Heart right ventricle (tissue), 16 donors: ENCODE data around the gene GPN3. TPM values are rescaled to one million over a fixed set of nuclear protein-coding genes. Genes with fewer than 3 reads are reported as not detected.
A peak's percentile ranks its signal among the peaks of the same experiment; 100 is the strongest.
"Not testable (repeated sequence)": the region's sequence is repeated elsewhere in the genome, so short reads cannot be mapped to it uniquely, and the experiment has no call there.

ENCODE experiments used
- ATAC-seq, 8 donors: fragments of 200-7000 bp; cut with Tn5 transposase; one replicate each; pipeline ENCODE4 v1.9.1; 2020; ENCODE audit warnings: mild to moderate bottlenecking in 8 of 8, moderate library complexity in 8 of 8, moderate number of reproducible peaks in 1 of 8
- DNase-seq, 2 donors: peaks; one replicate each; pipeline ENCODE4 v3.0.0-alpha.2; 2020
- H3K27ac ChIP-seq, 10 donors: fragments of 200-600 bp; sonication (generic) in 2 of 10; one replicate each; pipeline versions ENCODE4 v1.5.0 to v1.8.0; 2020 to 2022; ENCODE audit warnings: mild to moderate bottlenecking in 3 of 10
- H3K27me3 ChIP-seq, 7 donors: fragments of 200-600 bp; one replicate each; pipeline ENCODE4 v1.8.0; 2021 to 2022; ENCODE audit warnings: mild to moderate bottlenecking in 2 of 7
- H3K36me3 ChIP-seq, 9 donors: fragments of 200-600 bp; sonication (generic) in 1 of 9; one replicate each; pipeline versions ENCODE4 v1.5.0 to v1.8.0; 2020 to 2022; ENCODE audit warnings: mild to moderate bottlenecking in 2 of 9
- H3K4me1 ChIP-seq, 9 donors: fragments of 200-600 bp; sonication (generic) in 1 of 9; one replicate each; pipeline versions ENCODE4 v1.5.0 to v1.8.0; 2020 to 2022; ENCODE audit warnings: mild to moderate bottlenecking in 4 of 9
- H3K4me3 ChIP-seq, 10 donors: fragments of 200-600 bp; sonication (generic) in 2 of 10; one replicate each; pipeline versions ENCODE4 v1.5.0 to v1.8.0; 2020 to 2022; ENCODE audit warnings: mild to moderate bottlenecking in 7 of 10, moderate library complexity in 2 of 10
- H3K9me3 ChIP-seq, 11 donors: fragments of 200-600 bp in 10 of 11; sonication (generic) in 2 of 11; one replicate each; pipeline versions ENCODE4 v1.5.0 to v1.8.0; 2013 to 2022; ENCODE audit warnings: mild to moderate bottlenecking in 2 of 11, control low read depth in 1 of 11, moderate library complexity in 1 of 11
- WGBS, 2 donors: extraction: QIAGEN DNeasy Blood & Tissue Kit; methylation state at CpG; one replicate each; pipeline ENCODE4 v1.1.7; 2013; ENCODE audit warnings: inconsistent platforms in 1 of 2; 5-methylcytosine and 5-hydroxymethylcytosine counted together
- intact Hi-C, 10 donors: fragments of 100-400 bp; cut with DNase I; formaldehyde crosslinking; loops; one replicate each; pipeline versions ENCODE4 v1.11.1 to v1.14.2; 2022
- polyA plus RNA-seq, 2 donors: library from polyadenylated mRNA; stranded (reverse); fragments of 200-250 nt; gene quantifications; one replicate each; pipeline ENCODE4 v1.2.3, GENCODE V29; 2013
- total RNA-seq, 10 donors: library from RNA; stranded (reverse); fragmentation: NEBNext Ultra II Directional in 3 of 10; extraction: Animal tissue kit (Norgen Biotek cat#: 25700) in 3 of 10; gene quantifications; one replicate each; pipeline versions ENCODE4 v1.2.1 to v1.2.4, GENCODE V29; 2021 to 2023
- TF ChIP-seq, protein P1 (sequence below), 9 donors: fragments of 200-600 bp; sonication (generic) in 2 of 9; IDR thresholded peaks; one replicate each; pipeline versions ENCODE4 v1.5.0 to v1.8.0; 2021 to 2022; ENCODE audit warnings: antibody characterized with exemption in 9 of 9, mild to moderate bottlenecking in 5 of 9, moderate library complexity in 1 of 9
- donor health status: Arrhythmogenic right ventricular cardiomyopathy.
- donor health status: ischemic (EF 13 %, LVEDD 7.1; RV severe dilation, severe dysfunction).
- donor health status: healthy with polysubstance abuse.
- donor health status: DM: no; HTN: yes; CAD: no.
- donor health status: DM: no; HTN: no; CAD: no.
- donor health status: ischemic (EF 25% LVEDD 6.9; RV normal size, moderate dysfunction).
- donor health status: ischemic (EF 25% LVEDD 5.7; RV mildly dilated, moderate dysfunction).
- donor health status: healthy.
- donor health status: DM: yes; HTN: yes; CAD: no.
- donor health status: Ischemic cardiomyopathy.
- donor health status: ischemic (EF 35%, LVEDD 5.7; RV mildly dilated, moderate dysfunction).
- donor health status: nonischemic (EF 11% LVEDD 7.7; RV severe dilation, severe dysfunction).
- donor health status: DM: yes; HTN: yes; CAD: no.
- donor health status: PGD.
- donor health status: ischemic (EF 29% LVEDD 5.4; RV normal size, mild dysfunction).
- donor health status: nonischemic (EF 23%, LVEDD 6.1; RV moderate dilation, normal function).

The GPN3 gene
- total and polyA plus RNA-seq, 12 donors: 9.4 to 46.7 (median 31.1) TPM

DNA sequence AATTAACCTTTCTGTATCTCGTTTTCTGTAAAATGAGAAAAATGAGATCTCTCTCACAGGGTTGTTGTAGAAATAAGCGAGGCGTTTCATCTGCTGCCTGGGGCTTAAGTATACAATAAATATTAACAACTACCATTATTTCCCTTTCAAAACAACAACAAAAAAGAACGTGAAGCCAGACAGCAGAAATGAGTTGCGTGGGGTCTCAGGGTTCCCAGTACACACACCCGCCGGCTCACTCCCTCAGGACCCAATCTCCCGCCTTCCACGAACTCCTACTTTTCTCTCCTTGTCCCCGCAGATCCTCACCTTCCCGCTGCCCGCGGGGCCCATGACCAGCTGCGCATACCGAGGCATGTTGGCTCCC lies 227 bp downstream of the GPN3 start:
- peak overlapping the region; percentile 56 to 90 (median 77) for H3K4me3 ChIP-seq
- intact Hi-C loops: loop anchor here in 7 of 10 donors (2.0 to 10.0 kb wide), 6 partner anchors 33 to 417 kb away; partner anchors contain the start of genes RAD9B (in 6 of the 7) and VPS29 (in 6 of the 7)
- WGBS, 2 donors: 0% methylated on average over 15 of the region's 15 CpGs
- H3K27me3 ChIP-seq: no peaks in the 10 kb centered on the region
- H3K27ac ChIP-seq: peak overlapping the region in 8 of 10 donors; percentile 45 to 96 (median 87)
- TF ChIP-seq, protein P1, sequence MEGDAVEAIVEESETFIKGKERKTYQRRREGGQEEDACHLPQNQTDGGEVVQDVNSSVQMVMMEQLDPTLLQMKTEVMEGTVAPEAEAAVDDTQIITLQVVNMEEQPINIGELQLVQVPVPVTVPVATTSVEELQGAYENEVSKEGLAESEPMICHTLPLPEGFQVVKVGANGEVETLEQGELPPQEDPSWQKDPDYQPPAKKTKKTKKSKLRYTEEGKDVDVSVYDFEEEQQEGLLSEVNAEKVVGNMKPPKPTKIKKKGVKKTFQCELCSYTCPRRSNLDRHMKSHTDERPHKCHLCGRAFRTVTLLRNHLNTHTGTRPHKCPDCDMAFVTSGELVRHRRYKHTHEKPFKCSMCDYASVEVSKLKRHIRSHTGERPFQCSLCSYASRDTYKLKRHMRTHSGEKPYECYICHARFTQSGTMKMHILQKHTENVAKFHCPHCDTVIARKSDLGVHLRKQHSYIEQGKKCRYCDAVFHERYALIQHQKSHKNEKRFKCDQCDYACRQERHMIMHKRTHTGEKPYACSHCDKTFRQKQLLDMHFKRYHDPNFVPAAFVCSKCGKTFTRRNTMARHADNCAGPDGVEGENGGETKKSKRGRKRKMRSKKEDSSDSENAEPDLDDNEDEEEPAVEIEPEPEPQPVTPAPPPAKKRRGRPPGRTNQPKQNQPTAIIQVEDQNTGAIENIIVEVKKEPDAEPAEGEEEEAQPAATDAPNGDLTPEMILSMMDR (IDR thresholded peaks at IDR 0.05): no peak
- DNase-seq (no peak), ATAC-seq (no peak)
- H3K9me3 ChIP-seq: no peaks in the 10 kb centered on the region
- H3K36me3 ChIP-seq: peaks cover 0 to 24% (median 6%) of the 10 kb centered on the region in 9 donors
- peaks cover 7 to 28% (median 24%) of the 10 kb centered on the region in 9 donors for H3K4me1 ChIP-seq

DNA sequence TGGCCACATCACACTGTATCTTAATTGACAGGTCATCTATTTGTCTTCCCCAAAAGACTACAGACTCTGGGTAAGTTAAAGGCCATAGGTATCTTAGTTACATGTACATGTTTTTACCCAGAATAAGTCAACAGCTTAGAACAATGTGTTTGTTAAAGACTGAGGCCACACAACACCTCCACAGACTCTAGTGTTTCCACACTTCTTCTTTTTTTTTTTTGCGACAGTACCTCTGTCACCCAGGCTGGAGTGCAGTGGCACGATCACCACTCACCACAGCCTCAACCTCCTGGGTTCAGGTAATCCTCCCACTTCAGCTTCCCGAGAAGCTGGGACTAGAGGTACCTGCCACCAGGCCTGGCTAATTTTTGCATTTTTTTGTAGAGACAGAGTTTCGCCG lies 1.3 kb downstream of the GPN3 start:
- no peak for DNase-seq
- peak overlapping the region in 6 of 10 donors; percentile 61 to 90 (median 77) for H3K4me3 ChIP-seq
- intact Hi-C loops: loop anchor here in 5 of 10 donors (5.0 to 10.0 kb wide), 4 partner anchors 36 to 418 kb away; partner anchors contain the start of genes RAD9B (in 5 of the 5) and VPS29 (in 5 of the 5)
- H3K27ac ChIP-seq: no peak overlapping the region
- no peaks in the 10 kb centered on the region for H3K27me3 ChIP-seq
- ATAC-seq: no peak
- peaks cover 0 to 34% (median 6%) of the 10 kb centered on the region in 9 donors for H3K36me3 ChIP-seq
- TF ChIP-seq, protein P1 (IDR thresholded peaks at IDR 0.05): no peak
- H3K4me1 ChIP-seq: peaks cover 7 to 28% (median 24%) of the 10 kb centered on the region in 9 donors
- WGBS, 2 donors: 72 to 73% methylated on average over 5 of the region's 5 CpGs
- no peaks in the 10 kb centered on the region for H3K9me3 ChIP-seq

DNA sequence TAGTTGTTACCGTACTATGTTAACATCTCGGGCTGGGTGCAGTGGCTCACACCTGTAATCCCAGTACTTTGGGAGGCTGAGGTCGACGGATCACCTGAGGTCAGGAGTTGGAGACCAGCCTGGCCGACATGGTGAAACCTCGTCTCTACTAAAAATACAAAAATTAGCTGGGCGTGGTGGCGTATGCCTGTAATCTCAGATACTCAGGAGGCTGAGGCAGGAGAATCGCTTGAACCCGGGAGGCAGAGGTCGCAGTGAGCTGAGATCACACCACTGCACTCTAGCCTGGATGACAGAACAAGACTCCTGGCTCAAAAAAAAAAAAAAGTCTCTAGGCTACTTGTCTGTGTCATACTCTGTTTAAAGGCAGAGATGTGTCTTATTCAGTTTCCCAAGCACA lies 2.3 kb downstream of the GPN3 start:
- WGBS, 2 donors: 87 to 92% methylated on average over 11 of the region's 11 CpGs
- not testable (repeated sequence) for H3K27ac ChIP-seq, H3K27me3 ChIP-seq, H3K4me3 ChIP-seq, DNase-seq, H3K9me3 ChIP-seq, ATAC-seq
- intact Hi-C loops: loop anchor here in 5 of 10 donors (5.0 to 10.0 kb wide), 4 partner anchors 37 to 419 kb away; partner anchors contain the start of genes RAD9B (in 5 of the 5) and VPS29 (in 5 of the 5)
- H3K36me3 ChIP-seq: peaks cover 0 to 44% (median 6%) of the 10 kb centered on the region in 9 donors
- peaks cover 7 to 28% (median 24%) of the 10 kb centered on the region in 9 donors for H3K4me1 ChIP-seq

DNA sequence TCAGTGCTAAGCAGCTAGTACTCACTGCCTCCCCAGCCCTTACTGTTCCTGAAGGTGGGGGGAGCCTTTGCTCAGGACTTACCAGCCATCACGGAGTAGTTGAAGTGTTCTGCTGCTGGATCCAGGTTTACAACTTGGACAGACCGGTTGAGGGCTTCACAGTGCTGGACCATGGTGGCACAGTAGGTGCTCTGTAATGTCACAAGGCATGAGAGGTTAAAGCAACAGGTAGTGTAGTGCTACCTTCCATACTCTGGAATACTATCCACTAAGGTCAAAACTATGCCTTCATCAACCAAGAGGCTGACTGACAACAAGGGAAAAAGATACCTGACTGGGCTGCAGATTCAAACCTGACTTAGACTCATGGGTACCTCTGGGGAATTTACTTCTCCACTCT lies 3.0 kb downstream of the GPN3 start:
- Histone ChIP-seq H3K27me3 (no peaks in the 10 kb centered on the region), H3K4me3 (no peak overlapping the region), H3K27ac (no peak overlapping the region), H3K36me3 (peaks cover 0 to 52% (median 6%) of the 10 kb centered on the region in 9 donors), H3K9me3 (no peaks in the 10 kb centered on the region), H3K4me1 (peaks cover 7 to 28% (median 24%) of the 10 kb centered on the region in 9 donors)
- 90% methylated on average over 2 of the region's 2 CpGs for WGBS, 2 donors
- DNase-seq (no peak), ATAC-seq (no peak)
- TF ChIP-seq, protein P1 (IDR thresholded peaks at IDR 0.05): no peak
- intact Hi-C loops: loop anchor here in 5 of 10 donors (5.0 to 10.0 kb wide), 4 partner anchors 37 to 420 kb away; partner anchors contain the start of genes RAD9B (in 5 of the 5) and VPS29 (in 5 of the 5)

DNA sequence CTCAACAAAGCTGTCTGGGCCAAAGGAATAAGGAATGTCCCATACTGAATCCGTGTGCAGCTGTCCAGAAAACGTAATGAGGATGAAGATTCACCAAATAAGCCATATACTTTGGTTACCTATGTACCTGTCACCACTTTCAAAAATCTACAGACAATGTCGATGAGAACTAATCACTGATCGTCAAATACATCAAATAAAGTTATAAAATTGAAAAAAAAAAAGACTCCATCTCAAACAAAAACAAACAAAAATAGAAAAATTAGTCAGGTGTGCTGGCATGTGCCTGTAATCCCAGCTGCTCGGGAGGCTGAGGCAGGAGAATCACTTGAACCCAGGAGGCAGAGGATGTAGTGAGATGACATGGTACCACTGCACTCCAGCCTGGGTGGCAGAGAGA lies 6.9 kb downstream of the GPN3 start:
- 91 to 93% methylated on average over 5 of the region's 5 CpGs for WGBS, 2 donors
- DNase-seq: not testable (repeated sequence)

More for the DNA sequence above, 6.9 kb downstream of the GPN3 start:
- ATAC-seq, H3K9me3 ChIP-seq, H3K27me3 ChIP-seq, H3K27ac ChIP-seq, H3K4me3 ChIP-seq: not testable (repeated sequence)
- intact Hi-C loops: loop anchor here in 1 of 10 donors (10.0 kb wide), 2 partner anchors 234 to 424 kb away; no protein-coding TSS in a partner anchor
- Histone ChIP-seq H3K36me3 (peaks cover 0 to 88% (median 6%) of the 10 kb centered on the region in 9 donors), H3K4me1 (peaks cover 0 to 11% (median 1%) of the 10 kb centered on the region in 9 donors)
